GM12878 (cell line): ENCODE data around the gene CEP295NL. TPM values are rescaled to one million over a fixed set of nuclear protein-coding genes. Genes with fewer than 3 reads are reported as not detected.

Source experiments
- ATAC-seq: fragments of 200-7000 bp; cut with Tn5 transposase; 3 replicates; pipeline ENCODE4 v1.9.1; 2020; ENCODE audit warnings: mild to moderate bottlenecking, moderate library complexity
- BruUV-seq: library from RNA; stranded (reverse); fragments of 400-500 nt; replicated peaks from 2 replicates; lab custom pipeline; 2021; lab: Mats Ljungman, UMichigan
- CTCF ChIA-PET: fragments of 300-600 bp; sonication (Branson Sonifier 250); formaldehyde crosslinking; extraction: SDS; loops from one replicate; lab custom pipeline; 2021; ENCODE audit warnings: inconsistent platforms; lab: Yijun Ruan, JAX
- POLR2A ChIA-PET: fragments of 350-600 bp; formaldehyde crosslinking; extraction: SDS; loops from one replicate; lab custom pipeline; 2021; ENCODE audit warnings: inconsistent platforms; lab: Charles Lee
- RAD21 ChIA-PET: fragments of 300-600 bp; sonication (Branson Sonifier 250); formaldehyde crosslinking; loops from one replicate; lab custom pipeline; 2023; ENCODE audit warnings: antibody characterized with exemption; ENCODE audit not compliant: unreplicated experiment; lab: Charles Lee
- SMC1A ChIA-PET: fragments of 300-600 bp; sonication (Branson Sonifier 250); formaldehyde crosslinking; loops from one replicate; lab custom pipeline; 2023; ENCODE audit not compliant: unreplicated experiment, uncharacterized antibody; lab: Charles Lee
- DNase-seq: peaks from one replicate; pipeline ENCODE4 v3.0.0-alpha.2; 2011; ENCODE audit warnings: low read depth, low spot score
- FAIRE-seq: peaks from 3 replicates; lab custom pipeline; 2011; peaks lifted over from hg19 to GRCh38; lab: Jason Lieb, UNC
- H2AFZ ChIP-seq: 2 replicates; pipeline ENCODE4 v1.6.0; 2011; ENCODE audit warnings: low read depth, low read length, control low read depth; ENCODE audit not compliant: control insufficient read depth
- H3K27ac ChIP-seq: 2 replicates; pipeline ENCODE4 v1.5.1; 2011; ENCODE audit warnings: control low read depth; ENCODE audit not compliant: control insufficient read depth, insufficient read depth
- H3K27me3 ChIP-seq, 2 experiments: replicated peaks in 1 of 2; 2 replicates each; pipeline versions ENCODE4 v1.6.0 to v1.6.1; 2011; ENCODE audit warnings: low read length in 1 of 2; ENCODE audit not compliant: control insufficient read depth in 2 of 2, insufficient read depth in 2 of 2
- H3K36me3 ChIP-seq, 2 experiments: 2 replicates each; pipeline ENCODE4 v1.5.1; 2011; ENCODE audit warnings: low read length in 1 of 2; ENCODE audit not compliant: control insufficient read depth in 2 of 2, insufficient read depth in 2 of 2
- H3K4me1 ChIP-seq: 2 replicates; pipeline ENCODE4 v1.6.1; 2011; ENCODE audit warnings: mild to moderate bottlenecking, low read length, moderate library complexity, mixed read lengths; ENCODE audit not compliant: control insufficient read depth, insufficient read depth
- H3K4me2 ChIP-seq: 2 replicates; pipeline ENCODE4 v1.6.0; 2011; ENCODE audit warnings: control low read depth; ENCODE audit not compliant: control insufficient read depth, insufficient read depth
- H3K4me3 ChIP-seq: fragments of 200-600 bp; sonication (generic); 2 replicates; pipeline ENCODE4 v1.5.1; 2016
- H3K79me2 ChIP-seq: 2 replicates; pipeline ENCODE4 v1.6.0; 2011; ENCODE audit warnings: low read length; ENCODE audit not compliant: control insufficient read depth, insufficient read depth
- H3K9ac ChIP-seq: 2 replicates; pipeline ENCODE4 v1.8.0; 2011; ENCODE audit warnings: low read length, control low read depth, mixed read lengths; ENCODE audit not compliant: control insufficient read depth, insufficient read depth
- H3K9me3 ChIP-seq: replicated peaks from 3 replicates; pipeline ENCODE4 v1.5.1; 2011; ENCODE audit warnings: mild to moderate bottlenecking, low read length; ENCODE audit not compliant: control insufficient read depth, insufficient read depth
- H4K20me1 ChIP-seq: 2 replicates; pipeline ENCODE4 v1.6.0; 2011; ENCODE audit not compliant: control insufficient read depth, insufficient read depth
- CBFB ChIP-seq: IDR thresholded peaks from 2 replicates; pipeline ENCODE4 v1.6.1; 2016; ENCODE audit warnings: antibody characterized with exemption, low read depth
- CEBPB ChIP-seq, 2 experiments: fragments of 150-350 bp in 1 of 2; IDR thresholded peaks; 2 replicates each; pipeline ENCODE4 v1.6.1; 2012 to 2014; ENCODE audit warnings: low read depth in 2 of 2, low read length in 2 of 2, borderline replicate concordance in 1 of 2, inconsistent platforms in 1 of 2
- E2F8 ChIP-seq: fragments of 450-650 bp; IDR thresholded peaks from 2 replicates; pipeline ENCODE4 v1.6.1; 2018; ENCODE audit warnings: mild to moderate bottlenecking, low read depth, moderate library complexity; ENCODE audit not compliant: partially characterized antibody
- EGR1 ChIP-seq, 2 experiments: IDR thresholded peaks; 1 replicate in 1 of 2; 2 replicates in 1 of 2; pipeline ENCODE4 v1.6.1; 2011 to 2012; ENCODE audit warnings: low read depth in 2 of 2, low read length in 2 of 2, borderline replicate concordance in 1 of 2, mild to moderate bottlenecking in 1 of 2, moderate library complexity in 1 of 2
- FOS ChIP-seq: IDR thresholded peaks from 3 replicates; pipeline ENCODE4 v1.6.1; 2011; ENCODE audit warnings: borderline replicate concordance; ENCODE audit not compliant: insufficient read length; ENCODE audit errors: extremely low read depth
- HDGF ChIP-seq: fragments of 450-650 bp; IDR thresholded peaks from 2 replicates; pipeline ENCODE4 v1.6.1; 2016; ENCODE audit warnings: antibody characterized with exemption
- IRF5 ChIP-seq: fragments of 450-650 bp; IDR thresholded peaks from 2 replicates; pipeline ENCODE4 v1.6.1; 2017; ENCODE audit warnings: borderline replicate concordance
- JUNB ChIP-seq: IDR thresholded peaks from 2 replicates; pipeline ENCODE4 v1.6.1; 2016; ENCODE audit warnings: antibody characterized with exemption, mild to moderate bottlenecking
- KDM1A ChIP-seq: fragments of 200-600 bp; sonication (generic); IDR thresholded peaks from 2 replicates; pipeline ENCODE4 v1.6.1; 2016; ENCODE audit warnings: borderline replicate concordance
- LARP7 ChIP-seq: fragments of 450-650 bp; IDR thresholded peaks from 2 replicates; pipeline ENCODE4 v1.6.1; 2017; ENCODE audit warnings: mild to moderate bottlenecking
- MEF2A ChIP-seq: IDR thresholded peaks from 2 replicates; pipeline ENCODE4 v1.6.1; 2011; ENCODE audit warnings: low read depth, mild to moderate bottlenecking, low read length, moderate library complexity; ENCODE audit not compliant: insufficient read depth
- NFYB ChIP-seq: IDR thresholded peaks from 2 replicates; pipeline ENCODE4 v1.6.1; 2011; ENCODE audit warnings: low read depth, mild to moderate bottlenecking, low read length, improper control_type of control experiment, moderate library complexity; ENCODE audit not compliant: insufficient read depth
- PAX8 ChIP-seq: fragments of 450-650 bp; IDR thresholded peaks from 2 replicates; pipeline ENCODE4 v1.6.1; 2017; ENCODE audit warnings: mild to moderate bottlenecking, moderate library complexity
- PRDM15 ChIP-seq: fragments of 450-650 bp; formaldehyde crosslinking; IDR thresholded peaks from 2 replicates; pipeline ENCODE4 v1.4.0; 2020; ENCODE audit warnings: mild to moderate bottlenecking, moderate library complexity
- RBBP5 ChIP-seq: fragments of 200-600 bp; sonication (generic); conservative IDR thresholded peaks from 2 replicates; pipeline ENCODE4 v1.6.1; 2016
- RCOR1 ChIP-seq: conservative IDR thresholded peaks from 2 replicates; pipeline ENCODE4 v1.6.1; 2012; ENCODE audit warnings: low read depth, low read length, improper control_type of control experiment
- SMARCA5 ChIP-seq: fragments of 450-650 bp; IDR thresholded peaks from 2 replicates; pipeline ENCODE4 v1.6.1; 2017; ENCODE audit warnings: mild to moderate bottlenecking
- SP1 ChIP-seq: IDR thresholded peaks from one replicate; pipeline ENCODE4 v1.6.1; 2011; ENCODE audit warnings: low read depth, low read length
- TBL1XR1 ChIP-seq: IDR thresholded peaks from 2 replicates; pipeline ENCODE4 v1.6.1; 2012; ENCODE audit warnings: low read depth, low read length, improper control_type of control experiment
- ZNF207 ChIP-seq: fragments of 450-650 bp; IDR thresholded peaks from 2 replicates; pipeline ENCODE4 v1.6.1; 2014; ENCODE audit warnings: antibody characterized with exemption, mild to moderate bottlenecking, borderline replicate concordance
- WGBS: methylation state at CpG from one replicate; pipeline ENCODE4 v1.1.6; 2016; ENCODE audit warnings: low lambda C conversion rate; ENCODE audit not compliant: insufficient replicate concordance, insufficient coverage; ENCODE audit errors: missing lambda C conversion rate; 5-methylcytosine and 5-hydroxymethylcytosine counted together
- in situ Hi-C: fragments of 300-500 bp; cut with MboI; formaldehyde crosslinking; loops from 9 replicates; pipeline ENCODE4 v1.14.3; 2018; ENCODE audit warnings: mixed read lengths
- intact Hi-C: fragments of 100-400 bp; cut with micrococcal nuclease; formaldehyde crosslinking; loops from one replicate; pipeline ENCODE4 v1.14.2; 2022; ENCODE audit not compliant: unreplicated experiment
- polyA plus RNA-seq, 11 experiments: library from polyadenylated mRNA; depleted of rRNA in 4 of 11; unstranded in 6 of 11; stranded (reverse) in 5 of 11; fragments of >200 nt; fragmentation: Nextera tagmentation in 4 of 11; fragmentation: Illumina TruSeq in 1 of 11; extraction: Ambion mirVana in 4 of 11; extraction: Trizol in 1 of 11; gene quantifications; 1 replicate in 1 of 11; 2 replicates in 10 of 11; pipeline versions ENCODE4 v1.2.1 to v1.2.3, GENCODE V29; 2011 to 2016; ENCODE audit warnings: inconsistent platforms in 2 of 11, missing spikeins in 2 of 11, low read depth in 1 of 11
- total RNA-seq, 4 experiments: library from RNA; depleted of rRNA in 3 of 4; stranded (reverse); fragments of >200 nt in 3 of 4; fragmentation: Illumina TruSeq in 1 of 4; extraction: Trizol in 1 of 4; gene quantifications; 2 replicates each; pipeline versions ENCODE4 v1.2.1 to v1.2.3, GENCODE V29; 2013 to 2021

Gene CEP295NL
- total and polyA plus RNA-seq, 10 of the 15 experiments (the other 5 are each of a cell fraction or from before 2014, with no cell fraction given), result not detected

GRCh38 chr17:78849026-78849425, 54.0 kb downstream of the CEP295NL start:
- no peaks in the 10 kb centered on the region for H4K20me1 ChIP-seq
- no peak overlapping the region for H3K4me2 ChIP-seq
- H3K9ac ChIP-seq, result no peak overlapping the region
- no peak for ATAC-seq
- in situ Hi-C loops, result loop anchor here (5.0 kb wide), 1 partner anchor 48 kb away; no protein-coding TSS in a partner anchor
- no peaks in the 10 kb centered on the region for H3K9me3 ChIP-seq
- intact Hi-C loops, result no loop called here
- H3K79me2 ChIP-seq, result no peaks in the 10 kb centered on the region
- no peaks in the 10 kb centered on the region for H3K27me3 ChIP-seq
- WGBS, result 94% methylated on average over 5 of the region's 5 CpGs
- no peaks in the 10 kb centered on the region for H3K36me3 ChIP-seq
- SMC1A ChIA-PET, result no interaction called here
- H2AFZ ChIP-seq, result no peak overlapping the region
- POLR2A ChIA-PET, result no interaction called here
- CTCF ChIA-PET, result no interaction called here
- RAD21 ChIA-PET, result no interaction called here
- no peak for FAIRE-seq
- H3K27ac ChIP-seq, result no peak overlapping the region
- BruUV-seq, result no TSS peak
- H3K4me1 ChIP-seq, result no peaks in the 10 kb centered on the region; the same call in 1 of the 2 replicates
- no peak for DNase-seq
- no peak overlapping the region for H3K4me3 ChIP-seq
- no peak for TF ChIP-seq HDGF
- no peak for TF ChIP-seq SP1
- no peak for TF ChIP-seq FOS
- TF ChIP-seq KDM1A, result no peak
- TF ChIP-seq SMARCA5, result no peak
- no peak for TF ChIP-seq E2F8
- TF ChIP-seq PRDM15 (CRISPR knock-in tag), result no peak
- no peak for TF ChIP-seq MEF2A
- no peak for TF ChIP-seq ZNF207
- no peak for TF ChIP-seq LARP7
- TF ChIP-seq NFYB, result no peak
- no peak for TF ChIP-seq CEBPB (IDR thresholded peaks at IDR 0.05; ENCODE audit: borderline replicate concordance in 1 of 2, low read depth in 2 of 2, low read length in 2 of 2)
- no peak for TF ChIP-seq IRF5
- TF ChIP-seq EGR1 (IDR thresholded peaks at IDR 0.05; ENCODE audit: borderline replicate concordance in 1 of 2, low read depth in 2 of 2, low read length in 2 of 2), result no peak
- no peak for TF ChIP-seq CBFB
- TF ChIP-seq PAX8, result no peak
- no peak for TF ChIP-seq RBBP5
- TF ChIP-seq TBL1XR1, result no peak
- no peak for TF ChIP-seq JUNB
- no peak for TF ChIP-seq RCOR1
